SIG-M5 treated with dmso at 0.1 percent for 504 hours (cell line): ENCODE results near the gene BCL11A.

Source experiments
- DNase-seq: peaks from one replicate; lab custom pipeline; 2025; ENCODE audit not compliant: unreplicated experiment; lab: John Stamatoyannopoulos, UW

Gene BCL11A

GRCh38 chr2:60489289-60489688, 64.2 kb downstream of the BCL11A start:
- no peak for DNase-seq

- DNase-seq, result no peak
Measured at GRCh38 chr2:60488291-60488690, 65.2 kb downstream of the BCL11A start.

GRCh38 chr2:60487174-60487573, 66.3 kb downstream of the BCL11A start:
- DNase-seq, result no peak

- no peak for DNase-seq
Measured at GRCh38 chr2:60486551-60486950, 66.9 kb downstream of the BCL11A start.

- no peak for DNase-seq
Measured at GRCh38 chr2:60486067-60486466, 67.4 kb downstream of the BCL11A start.

GRCh38 chr2:60485550-60485949, 67.9 kb downstream of the BCL11A start:
- DNase-seq, result no peak

GRCh38 chr2:60485055-60485454, 68.4 kb downstream of the BCL11A start:
- DNase-seq, result no peak

- DNase-seq, result peak; percentile 14
Measured at GRCh38 chr2:60484133-60484645, 69.3 kb downstream of the BCL11A start.

GRCh38 chr2:60483401-60483800, 70.1 kb downstream of the BCL11A start:
- no peak for DNase-seq

GRCh38 chr2:60482222-60482621, 71.2 kb downstream of the BCL11A start:
- no peak for DNase-seq

- DNase-seq, result no peak
Measured at GRCh38 chr2:60481257-60481656, 72.2 kb downstream of the BCL11A start.

- DNase-seq, result no peak
Measured at GRCh38 chr2:60480089-60480773, 73.2 kb downstream of the BCL11A start.

GRCh38 chr2:60479226-60480088, 74.0 kb downstream of the BCL11A start:
- DNase-seq, result no peak

GRCh38 chr2:60478660-60479059, 74.8 kb downstream of the BCL11A start:
- no peak for DNase-seq

GRCh38 chr2:60476206-60476954, 77.1 kb downstream of the BCL11A start:
- no peak for DNase-seq

GRCh38 chr2:60475123-60475830, 78.2 kb downstream of the BCL11A start:
- no peak for DNase-seq

GRCh38 chr2:60474301-60474700, 79.2 kb downstream of the BCL11A start:
- no peak for DNase-seq

- DNase-seq, result no peak
Measured at GRCh38 chr2:60473546-60473945, 79.9 kb downstream of the BCL11A start.

- no peak for DNase-seq
Measured at GRCh38 chr2:60472663-60473289, 80.7 kb downstream of the BCL11A start.

GRCh38 chr2:60472041-60472440, 81.4 kb downstream of the BCL11A start:
- no peak for DNase-seq
